ENCODE measurements around the gene DLG1. TPM values are rescaled to one million over a fixed set of nuclear protein-coding genes. Genes with fewer than 3 reads are reported as not detected.

Gene DLG1
- total and polyA plus RNA-seq, 2 experiments from 2014 or later: 27.6 to 98.0 TPM

DNA sequence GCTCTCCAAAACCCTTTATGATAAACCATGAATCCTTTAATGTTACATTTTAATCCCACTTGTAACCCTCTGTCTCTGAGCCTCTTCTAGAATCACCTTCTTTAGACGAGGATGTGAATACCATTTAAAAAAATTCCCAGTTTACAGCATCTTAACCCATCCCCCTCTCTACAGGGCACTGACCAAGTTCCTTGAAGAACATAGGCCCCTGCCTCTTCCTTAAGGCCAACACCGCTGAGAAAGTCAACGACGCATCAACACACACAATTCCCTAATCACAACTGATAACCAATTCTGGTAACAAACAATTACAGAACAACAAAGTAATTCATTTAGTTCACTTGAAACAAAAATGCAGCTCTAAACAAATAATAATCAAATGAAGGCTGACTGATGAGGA lies 130.3 kb downstream of the DLG1 start:
- Histone ChIP-seq H4K20me1 (replicated peaks; ENCODE audit: insufficient read depth) (no peaks in the 10 kb centered on the region; the same call in 1 of the 2 replicates), H3K27me3 (ENCODE audit: insufficient read depth) (no peaks in the 10 kb centered on the region), H2AFZ (no peak overlapping the region), H3K4me1 (ENCODE audit: insufficient read depth) (no peaks in the 10 kb centered on the region), H3K36me3 (ENCODE audit: insufficient read depth) (no peaks in the 10 kb centered on the region), H3K9me2 (ENCODE audit: insufficient read depth) (no peaks in the 10 kb centered on the region), H3F3A (replicated peaks; ENCODE audit: low read depth) (no peaks in the 10 kb centered on the region), H3K4me3 (no peak overlapping the region), H3K79me2 (replicated peaks; ENCODE audit: insufficient read depth) (peaks cover 36% of the 10 kb centered on the region), H3K27ac (ENCODE audit: low read depth) (no peak overlapping the region), H3K4me2 (no peak overlapping the region)
- TF ChIP-seq STAT1 (IDR thresholded peaks at IDR 0.05; ENCODE audit: unreplicated experiment) (no peak), JUNB (IDR thresholded peaks at IDR 0.05; ENCODE audit: unreplicated experiment) (no peak), POLR2AphosphoS5 (IDR thresholded peaks at IDR 0.05; ENCODE audit: low read depth) (no peak), EZH2 (IDR thresholded peaks at IDR 0.05; ENCODE audit: low read depth, unreplicated experiment) (no peak), NANOG (IDR thresholded peaks at IDR 0.05; ENCODE audit: borderline replicate concordance) (no peak), ZNF331 (CRISPR knock-in tag; IDR thresholded peaks at IDR 0.05; ENCODE audit: low read depth) (no peak), ZNF114 (CRISPR knock-in tag; IDR thresholded peaks at IDR 0.05) (no peak), EZH2phosphoT487 (IDR thresholded peaks at IDR 0.05; ENCODE audit: unreplicated experiment) (no peak), CREB1 (CRISPR knock-in tag; IDR thresholded peaks at IDR 0.05; ENCODE audit: low read depth) (no peak), ETS1 (IDR thresholded peaks at IDR 0.05) (no peak), CTCF (conservative IDR thresholded peaks at IDR 0.05; ENCODE audit: low read depth in 2 of 2) (no peak)
- TF ChIP-seq, protein P1, sequence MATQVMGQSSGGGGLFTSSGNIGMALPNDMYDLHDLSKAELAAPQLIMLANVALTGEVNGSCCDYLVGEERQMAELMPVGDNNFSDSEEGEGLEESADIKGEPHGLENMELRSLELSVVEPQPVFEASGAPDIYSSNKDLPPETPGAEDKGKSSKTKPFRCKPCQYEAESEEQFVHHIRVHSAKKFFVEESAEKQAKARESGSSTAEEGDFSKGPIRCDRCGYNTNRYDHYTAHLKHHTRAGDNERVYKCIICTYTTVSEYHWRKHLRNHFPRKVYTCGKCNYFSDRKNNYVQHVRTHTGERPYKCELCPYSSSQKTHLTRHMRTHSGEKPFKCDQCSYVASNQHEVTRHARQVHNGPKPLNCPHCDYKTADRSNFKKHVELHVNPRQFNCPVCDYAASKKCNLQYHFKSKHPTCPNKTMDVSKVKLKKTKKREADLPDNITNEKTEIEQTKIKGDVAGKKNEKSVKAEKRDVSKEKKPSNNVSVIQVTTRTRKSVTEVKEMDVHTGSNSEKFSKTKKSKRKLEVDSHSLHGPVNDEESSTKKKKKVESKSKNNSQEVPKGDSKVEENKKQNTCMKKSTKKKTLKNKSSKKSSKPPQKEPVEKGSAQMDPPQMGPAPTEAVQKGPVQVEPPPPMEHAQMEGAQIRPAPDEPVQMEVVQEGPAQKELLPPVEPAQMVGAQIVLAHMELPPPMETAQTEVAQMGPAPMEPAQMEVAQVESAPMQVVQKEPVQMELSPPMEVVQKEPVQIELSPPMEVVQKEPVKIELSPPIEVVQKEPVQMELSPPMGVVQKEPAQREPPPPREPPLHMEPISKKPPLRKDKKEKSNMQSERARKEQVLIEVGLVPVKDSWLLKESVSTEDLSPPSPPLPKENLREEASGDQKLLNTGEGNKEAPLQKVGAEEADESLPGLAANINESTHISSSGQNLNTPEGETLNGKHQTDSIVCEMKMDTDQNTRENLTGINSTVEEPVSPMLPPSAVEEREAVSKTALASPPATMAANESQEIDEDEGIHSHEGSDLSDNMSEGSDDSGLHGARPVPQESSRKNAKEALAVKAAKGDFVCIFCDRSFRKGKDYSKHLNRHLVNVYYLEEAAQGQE (IDR thresholded peaks at IDR 0.05; ENCODE audit: unreplicated experiment): no peak
- TF ChIP-seq, protein P2, sequence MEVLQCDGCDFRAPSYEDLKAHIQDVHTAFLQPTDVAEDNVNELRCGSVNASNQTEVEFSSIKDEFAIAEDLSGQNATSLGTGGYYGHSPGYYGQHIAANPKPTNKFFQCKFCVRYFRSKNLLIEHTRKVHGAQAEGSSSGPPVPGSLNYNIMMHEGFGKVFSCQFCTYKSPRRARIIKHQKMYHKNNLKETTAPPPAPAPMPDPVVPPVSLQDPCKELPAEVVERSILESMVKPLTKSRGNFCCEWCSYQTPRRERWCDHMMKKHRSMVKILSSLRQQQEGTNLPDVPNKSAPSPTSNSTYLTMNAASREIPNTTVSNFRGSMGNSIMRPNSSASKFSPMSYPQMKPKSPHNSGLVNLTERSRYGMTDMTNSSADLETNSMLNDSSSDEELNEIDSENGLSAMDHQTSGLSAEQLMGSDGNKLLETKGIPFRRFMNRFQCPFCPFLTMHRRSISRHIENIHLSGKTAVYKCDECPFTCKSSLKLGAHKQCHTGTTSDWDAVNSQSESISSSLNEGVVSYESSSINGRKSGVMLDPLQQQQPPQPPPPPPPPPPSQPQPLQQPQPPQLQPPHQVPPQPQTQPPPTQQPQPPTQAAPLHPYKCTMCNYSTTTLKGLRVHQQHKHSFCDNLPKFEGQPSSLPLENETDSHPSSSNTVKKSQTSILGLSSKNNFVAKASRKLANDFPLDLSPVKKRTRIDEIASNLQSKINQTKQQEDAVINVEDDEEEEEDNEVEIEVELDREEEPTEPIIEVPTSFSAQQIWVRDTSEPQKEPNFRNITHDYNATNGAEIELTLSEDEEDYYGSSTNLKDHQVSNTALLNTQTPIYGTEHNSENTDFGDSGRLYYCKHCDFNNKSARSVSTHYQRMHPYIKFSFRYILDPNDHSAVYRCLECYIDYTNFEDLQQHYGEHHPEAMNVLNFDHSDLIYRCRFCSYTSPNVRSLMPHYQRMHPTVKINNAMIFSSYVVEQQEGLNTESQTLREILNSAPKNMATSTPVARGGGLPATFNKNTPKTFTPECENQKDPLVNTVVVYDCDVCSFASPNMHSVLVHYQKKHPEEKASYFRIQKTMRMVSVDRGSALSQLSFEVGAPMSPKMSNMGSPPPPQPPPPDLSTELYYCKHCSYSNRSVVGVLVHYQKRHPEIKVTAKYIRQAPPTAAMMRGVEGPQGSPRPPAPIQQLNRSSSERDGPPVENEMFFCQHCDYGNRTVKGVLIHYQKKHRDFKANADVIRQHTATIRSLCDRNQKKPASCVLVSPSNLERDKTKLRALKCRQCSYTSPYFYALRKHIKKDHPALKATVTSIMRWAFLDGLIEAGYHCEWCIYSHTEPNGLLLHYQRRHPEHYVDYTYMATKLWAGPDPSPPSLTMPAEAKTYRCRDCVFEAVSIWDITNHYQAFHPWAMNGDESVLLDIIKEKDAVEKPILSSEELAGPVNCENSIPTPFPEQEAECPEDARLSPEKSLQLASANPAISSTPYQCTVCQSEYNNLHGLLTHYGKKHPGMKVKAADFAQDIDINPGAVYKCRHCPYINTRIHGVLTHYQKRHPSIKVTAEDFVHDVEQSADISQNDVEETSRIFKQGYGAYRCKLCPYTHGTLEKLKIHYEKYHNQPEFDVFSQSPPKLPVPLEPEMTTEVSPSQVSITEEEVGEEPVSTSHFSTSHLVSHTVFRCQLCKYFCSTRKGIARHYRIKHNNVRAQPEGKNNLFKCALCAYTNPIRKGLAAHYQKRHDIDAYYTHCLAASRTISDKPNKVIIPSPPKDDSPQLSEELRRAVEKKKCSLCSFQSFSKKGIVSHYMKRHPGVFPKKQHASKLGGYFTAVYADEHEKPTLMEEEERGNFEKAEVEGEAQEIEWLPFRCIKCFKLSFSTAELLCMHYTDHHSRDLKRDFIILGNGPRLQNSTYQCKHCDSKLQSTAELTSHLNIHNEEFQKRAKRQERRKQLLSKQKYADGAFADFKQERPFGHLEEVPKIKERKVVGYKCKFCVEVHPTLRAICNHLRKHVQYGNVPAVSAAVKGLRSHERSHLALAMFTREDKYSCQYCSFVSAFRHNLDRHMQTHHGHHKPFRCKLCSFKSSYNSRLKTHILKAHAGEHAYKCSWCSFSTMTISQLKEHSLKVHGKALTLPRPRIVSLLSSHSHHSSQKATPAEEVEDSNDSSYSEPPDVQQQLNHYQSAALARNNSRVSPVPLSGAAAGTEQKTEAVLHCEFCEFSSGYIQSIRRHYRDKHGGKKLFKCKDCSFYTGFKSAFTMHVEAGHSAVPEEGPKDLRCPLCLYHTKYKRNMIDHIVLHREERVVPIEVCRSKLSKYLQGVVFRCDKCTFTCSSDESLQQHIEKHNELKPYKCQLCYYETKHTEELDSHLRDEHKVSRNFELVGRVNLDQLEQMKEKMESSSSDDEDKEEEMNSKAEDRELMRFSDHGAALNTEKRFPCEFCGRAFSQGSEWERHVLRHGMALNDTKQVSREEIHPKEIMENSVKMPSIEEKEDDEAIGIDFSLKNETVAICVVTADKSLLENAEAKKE (CRISPR knock-in tag; IDR thresholded peaks at IDR 0.05): no peak
- H3K4me1 Mint-ChIP-seq: peaks cover 13% of the 10 kb centered on the region
- H3K36me3 Mint-ChIP-seq (ENCODE audit: low read depth): peaks cover 5% of the 10 kb centered on the region; the same call in 2 of the 3 replicates
- no peaks in the 10 kb centered on the region for H3K9me3 Mint-ChIP-seq
- H3K27me3 Mint-ChIP-seq (ENCODE audit: insufficient read depth, low read depth, poor library complexity): peaks cover 5% of the 10 kb centered on the region
- peak overlapping the region; percentile 30; the same call in 1 of the 2 replicates for H3K27ac Mint-ChIP-seq
- ATAC-seq: peak; percentile 59
- peak; percentile 34 for DNase-seq (ENCODE audit: low spot score)
- H3K4me3 Mint-ChIP-seq: no peak overlapping the region
